ENCODE measurements around the gene STYXL2. TPM values are rescaled to one million over a fixed set of nuclear protein-coding genes. Genes with fewer than 3 reads are reported as not detected.

Gene STYXL2
- total RNA-seq, 2 donors from 2014 or later: 0.10 TPM; not detected in 1

- Histone ChIP-seq H3K4me1 (no peaks in the 10 kb centered on the region), H3K27ac (no peak overlapping the region), H3K4me3 (no peak overlapping the region), H3K36me3 (no peaks in the 10 kb centered on the region), H3K27me3 (no peaks in the 10 kb centered on the region), H3K9me3 (no peaks in the 10 kb centered on the region), H3K9ac (ENCODE audit: low read depth in 2 of 2, low read length in 2 of 2) (no peak overlapping the region)
- intact Hi-C loops (cut with DNase I): loop anchor here (10.0 kb wide), 2 partner anchors 88 to 212 kb away; no protein-coding TSS in a partner anchor
- DNase-seq: no peak
- TF ChIP-seq, protein P1, sequence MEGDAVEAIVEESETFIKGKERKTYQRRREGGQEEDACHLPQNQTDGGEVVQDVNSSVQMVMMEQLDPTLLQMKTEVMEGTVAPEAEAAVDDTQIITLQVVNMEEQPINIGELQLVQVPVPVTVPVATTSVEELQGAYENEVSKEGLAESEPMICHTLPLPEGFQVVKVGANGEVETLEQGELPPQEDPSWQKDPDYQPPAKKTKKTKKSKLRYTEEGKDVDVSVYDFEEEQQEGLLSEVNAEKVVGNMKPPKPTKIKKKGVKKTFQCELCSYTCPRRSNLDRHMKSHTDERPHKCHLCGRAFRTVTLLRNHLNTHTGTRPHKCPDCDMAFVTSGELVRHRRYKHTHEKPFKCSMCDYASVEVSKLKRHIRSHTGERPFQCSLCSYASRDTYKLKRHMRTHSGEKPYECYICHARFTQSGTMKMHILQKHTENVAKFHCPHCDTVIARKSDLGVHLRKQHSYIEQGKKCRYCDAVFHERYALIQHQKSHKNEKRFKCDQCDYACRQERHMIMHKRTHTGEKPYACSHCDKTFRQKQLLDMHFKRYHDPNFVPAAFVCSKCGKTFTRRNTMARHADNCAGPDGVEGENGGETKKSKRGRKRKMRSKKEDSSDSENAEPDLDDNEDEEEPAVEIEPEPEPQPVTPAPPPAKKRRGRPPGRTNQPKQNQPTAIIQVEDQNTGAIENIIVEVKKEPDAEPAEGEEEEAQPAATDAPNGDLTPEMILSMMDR (IDR thresholded peaks at IDR 0.05): no peak
These were observed 33.4 kb downstream of the STYXL2 start for GRCh38 chr1:167127236-167127635.

- Histone ChIP-seq H3K27me3 (no peaks in the 10 kb centered on the region), H3K36me3 (no peaks in the 10 kb centered on the region), H3K4me3 (no peak overlapping the region), H3K9me3 (no peaks in the 10 kb centered on the region), H3K4me1 (no peaks in the 10 kb centered on the region), H3K9ac (ENCODE audit: low read depth in 2 of 2, low read length in 2 of 2) (no peak overlapping the region), H3K27ac (no peak overlapping the region)
- TF ChIP-seq, protein P1 (IDR thresholded peaks at IDR 0.05): no peak
- intact Hi-C loops (cut with DNase I): loop anchor here (10.0 kb wide), 2 partner anchors 87 to 213 kb away; no protein-coding TSS in a partner anchor
- no peak for DNase-seq
These were observed 33.8 kb downstream of the STYXL2 start for GRCh38 chr1:167127661-167128060.

DNA sequence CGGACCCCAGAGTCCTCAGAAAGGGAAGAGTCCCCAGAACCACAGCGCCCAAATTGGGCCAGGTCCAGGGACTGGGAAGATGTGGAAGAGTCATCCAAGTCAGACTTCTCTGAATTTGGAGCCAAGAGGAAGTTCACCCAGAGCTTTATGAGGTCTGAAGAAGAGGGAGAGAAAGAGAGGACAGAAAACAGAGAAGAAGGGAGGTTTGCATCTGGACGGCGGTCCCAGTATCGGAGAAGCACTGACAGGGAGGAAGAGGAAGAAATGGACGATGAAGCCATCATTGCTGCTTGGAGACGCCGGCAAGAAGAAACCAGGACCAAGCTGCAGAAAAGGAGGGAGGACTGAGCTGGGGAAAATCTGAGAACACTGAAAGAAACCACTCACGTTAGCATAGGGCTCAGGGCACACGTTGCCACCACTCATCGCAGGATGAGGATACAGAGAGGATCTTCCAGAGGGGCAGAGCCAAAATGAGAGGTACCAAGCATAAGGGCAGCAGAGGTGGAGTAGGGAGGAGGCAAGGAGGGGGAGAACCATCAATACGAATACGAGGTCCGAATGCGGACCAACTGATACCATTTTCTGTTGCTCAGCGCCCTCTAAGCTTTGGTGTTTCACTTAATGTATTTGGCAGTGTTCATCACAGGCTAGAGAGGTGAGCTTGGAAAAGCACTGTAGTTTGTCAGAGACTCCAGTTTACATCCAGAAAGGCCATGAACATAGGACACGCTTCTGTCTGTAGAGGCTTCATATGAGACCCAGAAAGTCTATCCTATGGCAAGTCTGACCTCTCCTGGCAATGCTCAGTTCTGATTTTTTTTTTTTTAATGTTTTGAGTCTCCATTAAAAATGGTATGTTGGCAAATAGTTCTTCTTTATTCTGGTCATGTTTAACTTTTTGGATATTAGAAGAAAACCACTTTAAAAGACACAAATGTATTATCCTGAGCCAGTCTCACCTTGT, 34.7 kb downstream of the STYXL2 start:
- H3K9me3 ChIP-seq: no peaks in the 10 kb centered on the region
- no peaks in the 10 kb centered on the region for H3K36me3 ChIP-seq
- H3K4me1 ChIP-seq: no peaks in the 10 kb centered on the region
- no peak for DNase-seq
- H3K27me3 ChIP-seq: no peaks in the 10 kb centered on the region
- no peak overlapping the region for H3K9ac ChIP-seq (ENCODE audit: low read depth in 2 of 2, low read length in 2 of 2)
- H3K4me3 ChIP-seq: no peak overlapping the region
- no peak overlapping the region for H3K27ac ChIP-seq
- TF ChIP-seq, protein P1 (IDR thresholded peaks at IDR 0.05): no peak
- intact Hi-C loops (cut with DNase I): loop anchor here (10.0 kb wide), 2 partner anchors 86 to 214 kb away; no protein-coding TSS in a partner anchor

DNA sequence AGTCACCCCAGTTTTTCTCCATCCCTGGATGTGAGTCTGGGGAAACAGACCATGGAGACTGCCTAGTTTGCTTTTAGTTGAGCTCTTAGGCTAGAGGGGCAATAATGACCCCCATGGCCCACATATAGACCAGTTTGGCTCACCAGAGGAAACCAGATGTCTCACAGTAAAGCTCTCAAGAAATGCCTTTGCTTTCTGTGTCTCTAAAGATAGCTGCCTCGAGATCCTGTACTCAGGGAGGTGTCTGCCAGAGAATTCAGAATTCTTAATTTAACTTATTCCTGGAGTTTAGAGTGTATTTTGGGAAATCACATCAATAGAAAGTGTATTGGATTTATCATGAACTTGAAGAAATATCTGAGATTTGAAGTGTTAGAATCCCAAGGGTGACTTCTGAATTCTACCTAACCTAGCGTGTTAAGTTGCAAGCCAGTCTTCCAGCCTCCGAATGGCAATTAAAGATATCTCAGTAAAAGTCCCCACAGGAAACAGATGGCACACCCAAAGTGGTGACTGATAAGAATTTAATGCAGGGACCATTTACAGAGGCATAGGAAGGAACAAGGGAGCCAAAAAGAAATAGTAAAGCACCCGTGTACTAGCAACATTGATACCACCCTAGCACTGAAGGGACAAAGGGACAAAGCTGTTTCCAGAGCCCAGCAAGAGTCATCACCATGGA, 37.1 kb downstream of the STYXL2 start:
- TF ChIP-seq, protein P1 (IDR thresholded peaks at IDR 0.05): no peak
- Histone ChIP-seq H3K9ac (ENCODE audit: low read depth in 2 of 2, low read length in 2 of 2) (no peak overlapping the region), H3K27ac (no peak overlapping the region), H3K9me3 (no peaks in the 10 kb centered on the region), H3K36me3 (no peaks in the 10 kb centered on the region), H3K4me1 (no peaks in the 10 kb centered on the region), H3K27me3 (no peaks in the 10 kb centered on the region), H3K4me3 (no peak overlapping the region)
- no peak for DNase-seq
- intact Hi-C loops (cut with DNase I): no loop called here

DNA sequence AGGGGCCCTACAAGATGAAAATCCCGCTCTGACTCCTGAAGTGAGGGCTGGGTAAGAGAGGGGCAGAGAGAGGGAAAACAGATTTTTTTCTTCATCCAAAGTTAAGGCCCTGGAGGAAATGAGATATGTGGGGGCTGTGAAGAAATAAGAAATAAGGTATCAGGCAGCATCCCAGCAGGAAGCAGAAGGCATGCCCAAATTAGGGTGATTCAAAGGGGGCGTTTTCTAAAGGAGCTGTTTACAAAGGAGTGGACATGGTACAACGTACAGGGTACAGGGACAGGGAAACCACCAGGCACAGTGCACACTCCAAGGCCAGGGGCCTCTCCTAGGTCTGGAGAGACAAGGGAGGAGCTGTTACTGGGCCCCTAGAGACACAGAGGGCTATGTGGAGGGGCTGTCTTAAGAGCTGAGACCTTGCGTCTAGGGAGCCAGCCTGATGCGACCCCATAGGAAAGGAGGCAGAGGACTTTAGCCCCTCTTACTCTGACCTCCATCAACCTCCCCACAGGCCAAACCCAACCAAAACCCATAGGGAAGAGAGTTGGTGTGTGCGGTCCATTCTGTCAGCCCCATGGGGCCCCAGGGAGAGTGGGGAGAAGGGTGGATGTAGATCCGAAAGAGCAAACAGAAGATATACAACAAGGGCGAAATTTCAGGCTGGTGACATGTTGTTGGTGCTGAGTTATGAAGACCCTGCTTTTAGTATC, 38.6 kb downstream of the STYXL2 start:
- Histone ChIP-seq H3K4me1 (no peaks in the 10 kb centered on the region), H3K36me3 (no peaks in the 10 kb centered on the region), H3K27me3 (no peaks in the 10 kb centered on the region), H3K9me3 (no peaks in the 10 kb centered on the region), H3K9ac (ENCODE audit: low read depth in 2 of 2, low read length in 2 of 2) (no peak overlapping the region), H3K4me3 (no peak overlapping the region), H3K27ac (no peak overlapping the region)
- intact Hi-C loops (cut with DNase I): no loop called here
- TF ChIP-seq, protein P1 (IDR thresholded peaks at IDR 0.05): no peak
- no peak for DNase-seq
